Psoas muscle (tissue), 8 donors: Measurements from ENCODE around the gene KIF2B. TPM values are rescaled to one million over a fixed set of nuclear protein-coding genes. Genes with fewer than 3 reads are reported as not detected.

ENCODE experiments used
- ATAC-seq, 4 donors: fragments of 200-7000 bp; cut with Tn5 transposase; one replicate each; pipeline ENCODE4 v1.9.1; 2020; ENCODE audit warnings: moderate library complexity in 3 of 4, mild to moderate bottlenecking in 2 of 4
- DNase-seq, 2 donors: peaks; one replicate each; pipeline ENCODE4 v3.0.0-alpha.2; 2020
- H3K27ac ChIP-seq: fragments of 200-600 bp; one replicate; pipeline ENCODE4 v1.8.0; 2022
- H3K27me3 ChIP-seq, 3 donors: fragments of 200-600 bp in 1 of 3; one replicate each; pipeline versions ENCODE4 v1.6.1 to v1.8.0; 2013 to 2022; ENCODE audit warnings: low read length in 2 of 3, mild to moderate bottlenecking in 2 of 3, moderate library complexity in 1 of 3; ENCODE audit not compliant: insufficient read depth in 3 of 3
- H3K36me3 ChIP-seq, 2 donors: fragments of 200-600 bp in 1 of 2; one replicate each; pipeline versions ENCODE4 v1.6.1 to v1.8.0; 2013 to 2022; ENCODE audit warnings: low read depth in 1 of 2, mild to moderate bottlenecking in 1 of 2, moderate library complexity in 1 of 2; ENCODE audit not compliant: insufficient read depth in 1 of 2
- H3K4me1 ChIP-seq: fragments of 200-600 bp; one replicate; pipeline ENCODE4 v1.8.0; 2022
- H3K4me3 ChIP-seq: fragments of 200-600 bp; one replicate; pipeline ENCODE4 v1.8.0; 2022; ENCODE audit warnings: mild to moderate bottlenecking
- H3K9me3 ChIP-seq: fragments of 200-600 bp; one replicate; pipeline ENCODE4 v1.8.0; 2022
- WGBS, 3 donors: extraction: QIAGEN DNeasy Blood & Tissue Kit; methylation state at CpG; one replicate each; pipeline versions ENCODE4 v1.1.6 to v1.1.7; 2013; 5-methylcytosine and 5-hydroxymethylcytosine counted together
- intact Hi-C, 2 donors: fragments of 100-400 bp; cut with DNase I; formaldehyde crosslinking; loops; one replicate each; pipeline versions ENCODE4 v1.11.0 to v1.14.2; 2022
- long read RNA-seq, 2 donors: library from polyadenylated mRNA; unstranded; transcript quantifications; one replicate each; pipeline ENCODE4 v2.0.0, GENCODE V29; 2021
- polyA plus RNA-seq, 3 donors: library from polyadenylated mRNA; stranded (reverse); fragments of 200-250 nt; gene quantifications; one replicate each; pipeline ENCODE4 v1.2.3, GENCODE V29; 2013
- total RNA-seq, 4 donors: library from RNA; stranded (reverse); fragmentation: NEBNext Ultra II Directional in 2 of 4; extraction: Animal tissue kit (Norgen Biotek cat#: 25700) in 2 of 4; gene quantifications; one replicate each; pipeline versions ENCODE4 v1.2.1 to v1.2.4, GENCODE V29; 2021 to 2023
- TF ChIP-seq, protein P1 (sequence below): fragments of 200-600 bp; IDR thresholded peaks from one replicate; pipeline ENCODE4 v1.8.0; 2022; ENCODE audit warnings: antibody characterized with exemption
- donor health status: healthy with polysubstance abuse.
- donor health status: DM: no; HTN: no; CAD: no; lungs with moderate emphysema.
- donor health status: Bipolar disorder and iron deficiency.
- donor health status: healthy.
- donor health status: DM: yes; HTN: yes; CAD: no.
- donor health status: DM: no; HTN: no; CAD: no.
- donor health status: DM: no; HTN: no; CAD: no.
- donor health status: DM: yes; HTN: yes; CAD: no.

Gene KIF2B, protein sequence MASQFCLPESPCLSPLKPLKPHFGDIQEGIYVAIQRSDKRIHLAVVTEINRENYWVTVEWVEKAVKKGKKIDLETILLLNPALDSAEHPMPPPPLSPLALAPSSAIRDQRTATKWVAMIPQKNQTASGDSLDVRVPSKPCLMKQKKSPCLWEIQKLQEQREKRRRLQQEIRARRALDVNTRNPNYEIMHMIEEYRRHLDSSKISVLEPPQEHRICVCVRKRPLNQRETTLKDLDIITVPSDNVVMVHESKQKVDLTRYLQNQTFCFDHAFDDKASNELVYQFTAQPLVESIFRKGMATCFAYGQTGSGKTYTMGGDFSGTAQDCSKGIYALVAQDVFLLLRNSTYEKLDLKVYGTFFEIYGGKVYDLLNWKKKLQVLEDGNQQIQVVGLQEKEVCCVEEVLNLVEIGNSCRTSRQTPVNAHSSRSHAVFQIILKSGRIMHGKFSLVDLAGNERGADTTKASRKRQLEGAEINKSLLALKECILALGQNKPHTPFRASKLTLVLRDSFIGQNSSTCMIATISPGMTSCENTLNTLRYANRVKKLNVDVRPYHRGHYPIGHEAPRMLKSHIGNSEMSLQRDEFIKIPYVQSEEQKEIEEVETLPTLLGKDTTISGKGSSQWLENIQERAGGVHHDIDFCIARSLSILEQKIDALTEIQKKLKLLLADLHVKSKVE
- total RNA-seq = not detected
- not detected for polyA plus RNA-seq
- long read RNA-seq, donor 1 = 0 reads
- long read RNA-seq, donor 2 = 0 reads

DNA sequence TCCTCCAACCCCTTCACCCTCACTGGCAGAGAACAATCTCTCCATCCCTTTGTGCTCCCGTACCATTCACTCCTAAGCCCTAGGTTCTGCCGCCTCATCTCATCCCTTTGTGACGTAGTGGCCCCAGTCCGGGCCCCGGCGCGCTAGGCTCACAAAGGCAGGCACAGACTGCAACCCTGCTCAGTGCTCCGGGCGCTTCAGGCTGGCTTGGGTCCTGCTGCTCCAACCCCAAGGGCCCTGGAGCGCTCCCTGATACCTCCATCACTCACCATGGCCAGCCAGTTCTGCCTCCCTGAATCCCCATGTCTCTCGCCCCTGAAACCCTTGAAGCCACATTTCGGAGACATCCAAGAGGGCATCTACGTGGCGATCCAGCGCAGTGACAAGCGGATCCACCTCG, at the start of gene KIF2B:
TSS of gene KIF2B (plus strand) at position 164 of the 400 bp plus-strand sequence. CDS start at position 271, 107 bp downstream.
- TF ChIP-seq, protein P1, sequence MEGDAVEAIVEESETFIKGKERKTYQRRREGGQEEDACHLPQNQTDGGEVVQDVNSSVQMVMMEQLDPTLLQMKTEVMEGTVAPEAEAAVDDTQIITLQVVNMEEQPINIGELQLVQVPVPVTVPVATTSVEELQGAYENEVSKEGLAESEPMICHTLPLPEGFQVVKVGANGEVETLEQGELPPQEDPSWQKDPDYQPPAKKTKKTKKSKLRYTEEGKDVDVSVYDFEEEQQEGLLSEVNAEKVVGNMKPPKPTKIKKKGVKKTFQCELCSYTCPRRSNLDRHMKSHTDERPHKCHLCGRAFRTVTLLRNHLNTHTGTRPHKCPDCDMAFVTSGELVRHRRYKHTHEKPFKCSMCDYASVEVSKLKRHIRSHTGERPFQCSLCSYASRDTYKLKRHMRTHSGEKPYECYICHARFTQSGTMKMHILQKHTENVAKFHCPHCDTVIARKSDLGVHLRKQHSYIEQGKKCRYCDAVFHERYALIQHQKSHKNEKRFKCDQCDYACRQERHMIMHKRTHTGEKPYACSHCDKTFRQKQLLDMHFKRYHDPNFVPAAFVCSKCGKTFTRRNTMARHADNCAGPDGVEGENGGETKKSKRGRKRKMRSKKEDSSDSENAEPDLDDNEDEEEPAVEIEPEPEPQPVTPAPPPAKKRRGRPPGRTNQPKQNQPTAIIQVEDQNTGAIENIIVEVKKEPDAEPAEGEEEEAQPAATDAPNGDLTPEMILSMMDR = no peak
- H3K27ac ChIP-seq = no peak within 1 kb of the TSS
- no peaks in the 10 kb centered on the region for H3K4me1 ChIP-seq
- no peaks in the 10 kb centered on the region for H3K36me3 ChIP-seq
- 87 to 89% (median 88%) methylated on average over 17 of the region's 17 CpGs for WGBS, 3 donors
- H3K4me3 ChIP-seq = no peak within 1 kb of the TSS
- ATAC-seq (no peak), DNase-seq (no peak)
- H3K9me3 ChIP-seq = no peaks in the 10 kb centered on the region
- H3K27me3 ChIP-seq = no peaks in the 10 kb centered on the region
- intact Hi-C loops = no loop called here

DNA sequence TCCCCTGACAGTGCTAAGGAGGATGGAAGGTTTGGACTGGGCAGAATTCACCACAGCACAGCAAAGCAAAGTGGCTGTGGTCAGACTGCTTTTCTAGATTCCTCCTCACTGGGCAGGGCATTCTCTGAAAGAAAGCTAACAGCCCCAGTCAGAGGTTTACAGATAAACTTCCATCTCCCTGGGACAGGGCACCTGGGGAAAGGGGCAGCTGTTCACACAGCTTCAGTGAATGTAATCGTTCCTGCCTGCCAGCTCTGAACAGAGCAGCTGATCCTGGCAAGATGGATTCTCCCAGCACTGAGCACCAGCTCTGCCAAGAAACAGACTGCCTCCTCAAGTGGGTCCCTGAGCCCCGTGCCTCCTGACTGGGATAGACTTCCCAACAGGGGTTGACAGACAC, 42.4 kb upstream of the KIF2B start:
- H3K36me3 ChIP-seq = no peaks in the 10 kb centered on the region
- DNase-seq (no peak), ATAC-seq (no peak)
- 59 to 71% (median 67%) methylated on average over 2 of the region's 2 CpGs for WGBS, 3 donors
- no peaks in the 10 kb centered on the region for H3K27me3 ChIP-seq
- TF ChIP-seq, protein P1 = no peak
- no peak overlapping the region for H3K27ac ChIP-seq
- H3K4me1 ChIP-seq = no peaks in the 10 kb centered on the region
- no peak overlapping the region for H3K4me3 ChIP-seq
- intact Hi-C loops = loop anchor here in 1 of 2 donors (10.0 kb wide), 1 partner anchor 394 kb away; no protein-coding TSS in a partner anchor
- H3K9me3 ChIP-seq = no peaks in the 10 kb centered on the region

DNA sequence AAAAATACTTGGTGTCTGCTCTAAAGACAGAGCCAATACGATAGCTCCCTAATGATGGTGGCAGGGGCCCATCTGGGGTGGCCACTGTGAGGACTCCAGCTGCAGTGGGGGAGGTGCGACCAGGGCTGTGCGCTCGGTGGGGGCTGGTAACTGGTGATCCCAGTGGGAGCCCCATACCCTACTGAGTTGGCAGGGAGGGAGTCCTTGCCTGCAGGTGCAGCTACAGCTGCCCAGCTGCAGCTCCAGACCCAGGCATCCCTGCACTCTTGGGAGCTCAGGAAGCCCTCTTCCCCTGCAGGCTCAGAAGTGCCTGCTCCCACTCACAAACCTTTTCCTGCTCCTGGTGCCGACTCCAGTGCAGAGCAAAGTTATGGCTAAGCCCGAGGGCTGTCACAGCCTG, 31.2 kb upstream of the KIF2B start:
- H3K4me1 ChIP-seq = peaks cover 27% of the 10 kb centered on the region
- TF ChIP-seq, protein P1 = no peak
- ATAC-seq = no peak
- WGBS, 3 donors = 71 to 74% (median 73%) methylated on average over 6 of the region's 6 CpGs
- H3K4me3 ChIP-seq = no peak overlapping the region
- no peaks in the 10 kb centered on the region for H3K27me3 ChIP-seq
- no peaks in the 10 kb centered on the region for H3K9me3 ChIP-seq
- no peak for DNase-seq
- no peak overlapping the region for H3K27ac ChIP-seq
- intact Hi-C loops = loop anchor here in 1 of 2 donors (10.0 kb wide), 1 partner anchor 213 kb away; no protein-coding TSS in a partner anchor
- no peaks in the 10 kb centered on the region for H3K36me3 ChIP-seq

DNA sequence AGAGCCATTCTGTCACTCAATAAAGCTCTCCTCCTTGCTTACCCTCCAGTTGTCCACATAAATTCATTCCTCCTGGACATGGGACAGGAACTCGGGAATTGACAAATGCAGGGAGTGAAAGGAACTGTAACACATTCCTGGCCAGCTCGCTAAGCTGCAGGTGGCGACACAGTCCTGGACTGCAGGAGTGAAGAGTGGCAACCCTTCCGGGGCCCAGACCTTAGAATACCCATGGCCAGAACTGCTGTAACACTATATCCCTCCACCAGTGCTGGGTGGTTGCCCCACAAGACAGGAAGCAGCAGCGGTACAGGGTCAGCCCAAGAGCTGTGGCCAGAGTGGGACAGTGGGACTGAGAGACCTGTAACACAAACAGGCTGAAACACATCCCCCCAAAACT, 30.3 kb upstream of the KIF2B start:
- WGBS, 3 donors = 34 to 68% (median 38%) methylated on average over 5 of the region's 5 CpGs
- Histone ChIP-seq H3K27me3 (no peaks in the 10 kb centered on the region), H3K4me3 (peak overlapping the region; percentile 12), H3K27ac (peak overlapping the region; percentile 86), H3K4me1 (peaks cover 27% of the 10 kb centered on the region), H3K36me3 (no peaks in the 10 kb centered on the region), H3K9me3 (no peaks in the 10 kb centered on the region)
- peak; percentile 90 to 96 (median 93) for ATAC-seq
- TF ChIP-seq, protein P1 = peak; percentile 42
- intact Hi-C loops = loop anchor here in 1 of 2 donors (2.0 to 10.0 kb wide), 2 partner anchors 212 to 382 kb away; no protein-coding TSS in a partner anchor
- DNase-seq = peak; percentile 44 to 78
